ENCODE measurements around the gene FABP1. TPM values are rescaled to one million over a fixed set of nuclear protein-coding genes. Genes with fewer than 3 reads are reported as not detected.

Gene FABP1
- total RNA-seq, 1 donor from 2014 or later = not detected

GRCh38 chr2:88161446-88162244 lies 33.8 kb upstream of the FABP1 start:
- H3K36me3 ChIP-seq (ENCODE audit: control insufficient read depth in 3 of 3, insufficient read depth in 3 of 3, low read length in 3 of 3) = no peaks in the 10 kb centered on the region
- no peak overlapping the region for H3K27ac ChIP-seq (ENCODE audit: low read depth, low read length)
- no peak overlapping the region for H3K9ac ChIP-seq (ENCODE audit: low read depth in 1 of 3, low read length in 3 of 3)
- H3K4me3 ChIP-seq (ENCODE audit: low read length in 3 of 3) = no peak overlapping the region
- no peaks in the 10 kb centered on the region for H3K27me3 ChIP-seq (ENCODE audit: control insufficient read depth in 3 of 3, insufficient read depth in 3 of 3, low read length in 3 of 3)
- H3K4me1 ChIP-seq (ENCODE audit: control insufficient read depth in 3 of 3, insufficient read depth in 3 of 3, low read length in 3 of 3) = peaks cover 3 to 18% (median 11%) of the 10 kb centered on the region in 3 donors
- H3K9me3 ChIP-seq (ENCODE audit: control insufficient read depth in 3 of 3, low read length in 3 of 3) = no peaks in the 10 kb centered on the region

GRCh38 chr2:88160517-88160916 lies 32.7 kb upstream of the FABP1 start:
- Histone ChIP-seq H3K4me1 (ENCODE audit: control insufficient read depth in 3 of 3, insufficient read depth in 3 of 3, low read length in 3 of 3) (peaks cover 3 to 18% (median 6%) of the 10 kb centered on the region in 3 donors), H3K9ac (ENCODE audit: low read depth in 1 of 3, low read length in 3 of 3) (no peak overlapping the region), H3K9me3 (ENCODE audit: control insufficient read depth in 3 of 3, low read length in 3 of 3) (no peaks in the 10 kb centered on the region), H3K27me3 (ENCODE audit: control insufficient read depth in 3 of 3, insufficient read depth in 3 of 3, low read length in 3 of 3) (no peaks in the 10 kb centered on the region), H3K27ac (ENCODE audit: low read depth, low read length) (no peak overlapping the region), H3K4me3 (ENCODE audit: low read length in 3 of 3) (no peak overlapping the region), H3K36me3 (ENCODE audit: control insufficient read depth in 3 of 3, insufficient read depth in 3 of 3, low read length in 3 of 3) (no peaks in the 10 kb centered on the region)

- no peak overlapping the region for H3K27ac ChIP-seq (ENCODE audit: low read depth, low read length)
- no peaks in the 10 kb centered on the region for H3K27me3 ChIP-seq (ENCODE audit: control insufficient read depth in 3 of 3, insufficient read depth in 3 of 3, low read length in 3 of 3)
- H3K4me3 ChIP-seq (ENCODE audit: low read length in 3 of 3) = no peak overlapping the region
- no peaks in the 10 kb centered on the region for H3K36me3 ChIP-seq (ENCODE audit: control insufficient read depth in 3 of 3, insufficient read depth in 3 of 3, low read length in 3 of 3)
- H3K9ac ChIP-seq (ENCODE audit: low read depth in 1 of 3, low read length in 3 of 3) = no peak overlapping the region
- H3K4me1 ChIP-seq (ENCODE audit: control insufficient read depth in 3 of 3, insufficient read depth in 3 of 3, low read length in 3 of 3) = peaks cover 3 to 14% (median 3%) of the 10 kb centered on the region in 3 donors
- H3K9me3 ChIP-seq (ENCODE audit: control insufficient read depth in 3 of 3, low read length in 3 of 3) = no peaks in the 10 kb centered on the region
Observed at GRCh38 chr2:88159955-88160415, 32.1 kb upstream of the FABP1 start.

GRCh38 chr2:88159481-88159880 lies 31.6 kb upstream of the FABP1 start:
- Histone ChIP-seq H3K9me3 (ENCODE audit: control insufficient read depth in 3 of 3, low read length in 3 of 3) (no peaks in the 10 kb centered on the region), H3K4me3 (ENCODE audit: low read length in 3 of 3) (no peak overlapping the region), H3K4me1 (ENCODE audit: control insufficient read depth in 3 of 3, insufficient read depth in 3 of 3, low read length in 3 of 3) (peaks cover 3 to 9% (median 3%) of the 10 kb centered on the region in 3 donors), H3K27ac (ENCODE audit: low read depth, low read length) (no peak overlapping the region), H3K36me3 (ENCODE audit: control insufficient read depth in 3 of 3, insufficient read depth in 3 of 3, low read length in 3 of 3) (no peaks in the 10 kb centered on the region), H3K9ac (ENCODE audit: low read depth in 1 of 3, low read length in 3 of 3) (no peak overlapping the region), H3K27me3 (ENCODE audit: control insufficient read depth in 3 of 3, insufficient read depth in 3 of 3, low read length in 3 of 3) (no peaks in the 10 kb centered on the region)

GRCh38 chr2:88148929-88149438 lies 21.1 kb upstream of the FABP1 start:
- Histone ChIP-seq H3K9me3 (ENCODE audit: control insufficient read depth in 3 of 3, low read length in 3 of 3) (peaks cover 0 to 3% (median 0%) of the 10 kb centered on the region in 3 donors), H3K4me1 (ENCODE audit: control insufficient read depth in 3 of 3, insufficient read depth in 3 of 3, low read length in 3 of 3) (no peaks in the 10 kb centered on the region), H3K36me3 (ENCODE audit: control insufficient read depth in 3 of 3, insufficient read depth in 3 of 3, low read length in 3 of 3) (no peaks in the 10 kb centered on the region), H3K9ac (ENCODE audit: low read depth in 1 of 3, low read length in 3 of 3) (no peak overlapping the region), H3K27ac (ENCODE audit: low read depth, low read length) (no peak overlapping the region), H3K4me3 (ENCODE audit: low read length in 3 of 3) (no peak overlapping the region), H3K27me3 (ENCODE audit: control insufficient read depth in 3 of 3, insufficient read depth in 3 of 3, low read length in 3 of 3) (no peaks in the 10 kb centered on the region)

- H3K27me3 ChIP-seq (ENCODE audit: control insufficient read depth in 3 of 3, insufficient read depth in 3 of 3, low read length in 3 of 3) = no peaks in the 10 kb centered on the region
- no peaks in the 10 kb centered on the region for H3K4me1 ChIP-seq (ENCODE audit: control insufficient read depth in 3 of 3, insufficient read depth in 3 of 3, low read length in 3 of 3)
- no peaks in the 10 kb centered on the region for H3K36me3 ChIP-seq (ENCODE audit: control insufficient read depth in 3 of 3, insufficient read depth in 3 of 3, low read length in 3 of 3)
- H3K9me3 ChIP-seq (ENCODE audit: control insufficient read depth in 3 of 3, low read length in 3 of 3) = peaks cover 0 to 4% (median 0%) of the 10 kb centered on the region in 3 donors
- H3K27ac ChIP-seq (ENCODE audit: low read depth, low read length) = no peak overlapping the region
- H3K9ac ChIP-seq (ENCODE audit: low read depth in 1 of 3, low read length in 3 of 3) = no peak overlapping the region
- no peak overlapping the region for H3K4me3 ChIP-seq (ENCODE audit: low read length in 3 of 3)
Observed at GRCh38 chr2:88147145-88147544, 19.3 kb upstream of the FABP1 start.

- Histone ChIP-seq H3K4me3 (ENCODE audit: low read length in 3 of 3) (no peak overlapping the region), H3K9ac (ENCODE audit: low read depth in 1 of 3, low read length in 3 of 3) (no peak overlapping the region), H3K9me3 (ENCODE audit: control insufficient read depth in 3 of 3, low read length in 3 of 3) (peaks cover 0 to 4% (median 0%) of the 10 kb centered on the region in 3 donors), H3K27me3 (ENCODE audit: control insufficient read depth in 3 of 3, insufficient read depth in 3 of 3, low read length in 3 of 3) (no peaks in the 10 kb centered on the region), H3K36me3 (ENCODE audit: control insufficient read depth in 3 of 3, insufficient read depth in 3 of 3, low read length in 3 of 3) (no peaks in the 10 kb centered on the region), H3K4me1 (ENCODE audit: control insufficient read depth in 3 of 3, insufficient read depth in 3 of 3, low read length in 3 of 3) (no peaks in the 10 kb centered on the region), H3K27ac (ENCODE audit: low read depth, low read length) (no peak overlapping the region)
Observed at GRCh38 chr2:88146590-88146989, 18.7 kb upstream of the FABP1 start.

GRCh38 chr2:88144914-88145497 lies 17.1 kb upstream of the FABP1 start:
- H3K9ac ChIP-seq (ENCODE audit: low read depth in 1 of 3, low read length in 3 of 3) = no peak overlapping the region
- no peak overlapping the region for H3K27ac ChIP-seq (ENCODE audit: low read depth, low read length)
- H3K27me3 ChIP-seq (ENCODE audit: control insufficient read depth in 3 of 3, insufficient read depth in 3 of 3, low read length in 3 of 3) = no peaks in the 10 kb centered on the region
- H3K4me1 ChIP-seq (ENCODE audit: control insufficient read depth in 3 of 3, insufficient read depth in 3 of 3, low read length in 3 of 3) = no peaks in the 10 kb centered on the region
- H3K4me3 ChIP-seq (ENCODE audit: low read length in 3 of 3) = no peak overlapping the region
- H3K9me3 ChIP-seq (ENCODE audit: control insufficient read depth in 3 of 3, low read length in 3 of 3) = peaks cover 0 to 4% (median 0%) of the 10 kb centered on the region in 3 donors
- H3K36me3 ChIP-seq (ENCODE audit: control insufficient read depth in 3 of 3, insufficient read depth in 3 of 3, low read length in 3 of 3) = no peaks in the 10 kb centered on the region

GRCh38 chr2:88144271-88144670 lies 16.4 kb upstream of the FABP1 start:
- no peaks in the 10 kb centered on the region for H3K36me3 ChIP-seq (ENCODE audit: control insufficient read depth in 3 of 3, insufficient read depth in 3 of 3, low read length in 3 of 3)
- H3K4me3 ChIP-seq (ENCODE audit: low read length in 3 of 3) = no peak overlapping the region
- H3K27ac ChIP-seq (ENCODE audit: low read depth, low read length) = no peak overlapping the region
- no peaks in the 10 kb centered on the region for H3K27me3 ChIP-seq (ENCODE audit: control insufficient read depth in 3 of 3, insufficient read depth in 3 of 3, low read length in 3 of 3)
- H3K4me1 ChIP-seq (ENCODE audit: control insufficient read depth in 3 of 3, insufficient read depth in 3 of 3, low read length in 3 of 3) = no peaks in the 10 kb centered on the region
- peaks cover 0 to 4% (median 0%) of the 10 kb centered on the region in 3 donors for H3K9me3 ChIP-seq (ENCODE audit: control insufficient read depth in 3 of 3, low read length in 3 of 3)
- no peak overlapping the region for H3K9ac ChIP-seq (ENCODE audit: low read depth in 1 of 3, low read length in 3 of 3)

GRCh38 chr2:88141952-88142351 lies 14.1 kb upstream of the FABP1 start:
- Histone ChIP-seq H3K27ac (ENCODE audit: low read depth, low read length) (no peak overlapping the region), H3K36me3 (ENCODE audit: control insufficient read depth in 3 of 3, insufficient read depth in 3 of 3, low read length in 3 of 3) (no peaks in the 10 kb centered on the region), H3K9me3 (ENCODE audit: control insufficient read depth in 3 of 3, low read length in 3 of 3) (peaks cover 0 to 2% (median 0%) of the 10 kb centered on the region in 3 donors), H3K4me1 (ENCODE audit: control insufficient read depth in 3 of 3, insufficient read depth in 3 of 3, low read length in 3 of 3) (no peaks in the 10 kb centered on the region), H3K9ac (ENCODE audit: low read depth in 1 of 3, low read length in 3 of 3) (no peak overlapping the region), H3K4me3 (ENCODE audit: low read length in 3 of 3) (no peak overlapping the region), H3K27me3 (ENCODE audit: control insufficient read depth in 3 of 3, insufficient read depth in 3 of 3, low read length in 3 of 3) (no peaks in the 10 kb centered on the region)

Measured in skeletal muscle tissue (tissue), 4 donors.